ENCODE results near the gene KCNG3. TPM values are rescaled to one million over a fixed set of nuclear protein-coding genes. Genes with fewer than 3 reads are reported as not detected.

The KCNG3 gene
- total RNA-seq, 1 donor from 2014 or later = not detected

DNA sequence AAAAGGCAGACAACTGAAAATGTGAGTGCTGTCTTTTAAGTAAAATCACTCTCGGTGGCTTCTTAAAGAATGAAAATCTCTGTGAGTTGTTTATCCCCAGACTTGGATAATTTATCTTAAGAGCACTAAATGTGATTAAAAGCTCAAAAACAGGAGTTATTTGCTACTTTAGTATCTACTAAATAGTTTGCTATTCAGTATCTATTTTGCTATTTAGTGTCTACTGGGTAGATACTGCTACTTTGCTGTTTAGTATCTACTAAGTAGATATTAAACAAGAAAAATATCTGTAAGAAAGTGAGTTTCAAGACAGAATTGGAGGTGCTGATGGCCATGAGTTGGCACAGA, 1.4 kb upstream of the KCNG3 start:
- no peak for DNase-seq (ENCODE audit: low read depth, low spot score)
- Mint-ChIP-seq H3K27me3 (ENCODE audit: low read depth) (peaks cover 53% of the 10 kb centered on the region), H3K27ac (ENCODE audit: unreplicated experiment) (no peak overlapping the region), H3K4me1 (peaks cover 8% of the 10 kb centered on the region), H3K4me3 (peak overlapping the region; percentile 91), H3K36me3 (ENCODE audit: low read depth) (no peaks in the 10 kb centered on the region), H3K9me3 (no peaks in the 10 kb centered on the region)
- TF ChIP-seq, protein P1, sequence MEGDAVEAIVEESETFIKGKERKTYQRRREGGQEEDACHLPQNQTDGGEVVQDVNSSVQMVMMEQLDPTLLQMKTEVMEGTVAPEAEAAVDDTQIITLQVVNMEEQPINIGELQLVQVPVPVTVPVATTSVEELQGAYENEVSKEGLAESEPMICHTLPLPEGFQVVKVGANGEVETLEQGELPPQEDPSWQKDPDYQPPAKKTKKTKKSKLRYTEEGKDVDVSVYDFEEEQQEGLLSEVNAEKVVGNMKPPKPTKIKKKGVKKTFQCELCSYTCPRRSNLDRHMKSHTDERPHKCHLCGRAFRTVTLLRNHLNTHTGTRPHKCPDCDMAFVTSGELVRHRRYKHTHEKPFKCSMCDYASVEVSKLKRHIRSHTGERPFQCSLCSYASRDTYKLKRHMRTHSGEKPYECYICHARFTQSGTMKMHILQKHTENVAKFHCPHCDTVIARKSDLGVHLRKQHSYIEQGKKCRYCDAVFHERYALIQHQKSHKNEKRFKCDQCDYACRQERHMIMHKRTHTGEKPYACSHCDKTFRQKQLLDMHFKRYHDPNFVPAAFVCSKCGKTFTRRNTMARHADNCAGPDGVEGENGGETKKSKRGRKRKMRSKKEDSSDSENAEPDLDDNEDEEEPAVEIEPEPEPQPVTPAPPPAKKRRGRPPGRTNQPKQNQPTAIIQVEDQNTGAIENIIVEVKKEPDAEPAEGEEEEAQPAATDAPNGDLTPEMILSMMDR (conservative IDR thresholded peaks at IDR 0.05) = no peak

DNA sequence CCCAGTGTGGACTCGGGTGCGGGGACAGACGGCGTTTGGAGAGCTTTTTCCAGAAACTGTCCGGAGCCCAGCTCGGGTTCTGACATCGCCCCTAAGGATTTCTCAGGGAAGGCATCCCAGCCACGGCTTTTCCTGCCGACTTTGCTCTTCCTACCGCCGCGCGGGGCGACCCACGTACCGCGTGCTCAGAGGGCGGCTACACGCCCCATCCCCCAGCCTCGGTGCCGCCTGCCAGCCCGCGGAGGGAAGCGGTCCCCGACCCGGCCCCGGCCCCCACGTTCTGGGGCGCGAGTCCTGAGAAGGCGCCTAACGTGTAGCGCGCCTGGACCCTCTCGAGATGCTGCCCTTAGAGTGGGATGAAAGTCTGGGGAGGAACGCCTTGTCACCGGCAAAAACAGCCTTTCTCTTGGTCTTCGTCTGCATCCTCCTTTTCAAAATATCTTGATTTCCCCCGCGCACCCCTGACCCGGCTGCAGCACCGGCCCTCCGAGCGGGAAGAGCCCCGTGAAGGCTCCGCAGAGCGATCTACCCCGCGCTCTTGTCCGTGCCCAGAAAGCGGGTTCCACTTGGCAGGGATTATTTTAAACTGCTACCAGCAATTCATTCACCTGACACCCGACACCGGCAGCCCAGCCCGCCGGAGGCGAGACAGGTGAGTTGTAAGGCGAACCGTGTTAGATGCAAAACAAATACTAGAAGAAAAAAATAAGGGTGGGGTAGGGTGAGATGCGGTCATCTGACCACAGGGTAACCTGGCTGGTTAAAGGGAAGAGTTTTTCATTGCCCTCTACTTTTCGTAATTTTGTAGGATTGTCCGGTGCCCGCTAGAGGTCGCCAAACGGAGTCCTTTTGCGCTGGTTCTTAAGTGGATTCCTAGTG, 812 bp upstream of the KCNG3 start:
- Mint-ChIP-seq H3K4me3 (peak overlapping the region; percentile 91), H3K36me3 (ENCODE audit: low read depth) (no peaks in the 10 kb centered on the region), H3K27ac (ENCODE audit: unreplicated experiment) (no peak overlapping the region), H3K9me3 (no peaks in the 10 kb centered on the region), H3K4me1 (peaks cover 8% of the 10 kb centered on the region), H3K27me3 (ENCODE audit: low read depth) (peaks cover 58% of the 10 kb centered on the region)
- TF ChIP-seq, protein P1 (conservative IDR thresholded peaks at IDR 0.05) = peak; percentile 97
- peak; percentile 77 for DNase-seq (ENCODE audit: low read depth, low spot score)

DNA sequence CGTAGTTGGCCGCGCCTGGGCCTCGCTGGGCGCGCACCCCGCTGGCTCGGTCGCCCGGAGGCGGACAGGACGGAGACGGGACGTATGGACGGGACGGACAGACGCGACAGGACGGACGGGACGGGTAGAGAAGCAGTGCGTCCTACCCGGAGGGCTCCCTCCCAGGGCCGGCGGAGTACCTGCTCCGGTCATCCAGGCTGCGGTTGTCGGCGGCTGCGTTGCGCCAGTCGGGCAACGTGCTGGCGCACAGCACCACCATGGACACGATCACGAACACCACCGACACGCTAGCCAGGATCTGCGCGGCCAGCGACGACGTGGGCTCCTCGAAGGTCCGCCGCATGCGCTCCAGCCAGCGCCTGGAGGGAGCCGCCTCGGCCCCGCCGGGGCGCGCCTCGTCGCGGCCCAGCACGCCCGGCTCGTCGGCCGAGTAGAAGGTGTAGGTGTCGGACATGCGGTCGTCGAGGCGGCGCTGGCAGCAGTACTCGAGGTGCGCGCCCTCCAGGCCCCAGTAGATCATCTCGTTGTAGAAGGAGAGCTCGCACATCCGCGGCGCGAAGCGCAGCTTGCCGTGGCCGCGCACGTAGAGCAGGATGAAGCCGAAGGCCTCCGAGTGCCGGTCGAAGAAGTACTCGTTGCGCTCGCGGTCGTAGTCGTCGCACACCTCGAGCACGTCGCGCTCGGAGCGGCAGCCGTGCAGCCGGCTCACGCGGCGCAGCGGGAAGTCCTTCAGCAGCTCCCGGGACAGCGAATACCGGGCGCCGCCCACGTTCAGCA, 903 bp downstream of the KCNG3 start:
- Mint-ChIP-seq H3K27ac (ENCODE audit: unreplicated experiment) (no peak overlapping the region), H3K36me3 (ENCODE audit: low read depth) (no peaks in the 10 kb centered on the region), H3K9me3 (no peaks in the 10 kb centered on the region), H3K4me3 (peak overlapping the region; percentile 49), H3K27me3 (ENCODE audit: low read depth) (peaks cover 65% of the 10 kb centered on the region), H3K4me1 (peaks cover 8% of the 10 kb centered on the region)
- peak; percentile 11 for DNase-seq (ENCODE audit: low read depth, low spot score)
- TF ChIP-seq, protein P1 (conservative IDR thresholded peaks at IDR 0.05) = no peak

DNA sequence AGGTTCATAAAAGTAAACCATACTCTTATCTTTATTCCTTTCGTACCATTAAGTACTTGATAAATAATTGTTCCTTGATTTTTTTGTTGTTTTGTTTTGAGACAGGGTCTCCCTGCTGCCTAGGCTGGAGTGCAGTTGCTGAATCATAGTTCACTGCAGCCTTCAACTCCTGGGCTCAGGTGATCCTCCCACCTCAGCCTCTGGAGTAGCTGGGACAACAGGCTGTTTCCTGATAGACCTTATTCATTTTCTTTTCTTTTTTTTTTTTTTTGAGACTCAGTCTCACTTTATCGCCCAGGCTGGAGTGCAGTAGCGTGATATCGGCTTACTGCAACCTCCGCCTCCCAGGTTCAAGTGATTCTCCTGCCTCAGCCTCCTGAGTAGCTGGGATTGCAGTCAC, 5.5 kb downstream of the KCNG3 start:
- DNase-seq (ENCODE audit: low read depth, low spot score) = no peak
- H3K9me3 Mint-ChIP-seq = no peaks in the 10 kb centered on the region
- H3K36me3 Mint-ChIP-seq (ENCODE audit: low read depth) = no peaks in the 10 kb centered on the region
- peaks cover 50% of the 10 kb centered on the region for H3K27me3 Mint-ChIP-seq (ENCODE audit: low read depth)
- H3K4me1 Mint-ChIP-seq = no peaks in the 10 kb centered on the region
- TF ChIP-seq, protein P1 (conservative IDR thresholded peaks at IDR 0.05) = no peak
- no peak overlapping the region for H3K27ac Mint-ChIP-seq (ENCODE audit: unreplicated experiment)
- no peak overlapping the region for H3K4me3 Mint-ChIP-seq

DNA sequence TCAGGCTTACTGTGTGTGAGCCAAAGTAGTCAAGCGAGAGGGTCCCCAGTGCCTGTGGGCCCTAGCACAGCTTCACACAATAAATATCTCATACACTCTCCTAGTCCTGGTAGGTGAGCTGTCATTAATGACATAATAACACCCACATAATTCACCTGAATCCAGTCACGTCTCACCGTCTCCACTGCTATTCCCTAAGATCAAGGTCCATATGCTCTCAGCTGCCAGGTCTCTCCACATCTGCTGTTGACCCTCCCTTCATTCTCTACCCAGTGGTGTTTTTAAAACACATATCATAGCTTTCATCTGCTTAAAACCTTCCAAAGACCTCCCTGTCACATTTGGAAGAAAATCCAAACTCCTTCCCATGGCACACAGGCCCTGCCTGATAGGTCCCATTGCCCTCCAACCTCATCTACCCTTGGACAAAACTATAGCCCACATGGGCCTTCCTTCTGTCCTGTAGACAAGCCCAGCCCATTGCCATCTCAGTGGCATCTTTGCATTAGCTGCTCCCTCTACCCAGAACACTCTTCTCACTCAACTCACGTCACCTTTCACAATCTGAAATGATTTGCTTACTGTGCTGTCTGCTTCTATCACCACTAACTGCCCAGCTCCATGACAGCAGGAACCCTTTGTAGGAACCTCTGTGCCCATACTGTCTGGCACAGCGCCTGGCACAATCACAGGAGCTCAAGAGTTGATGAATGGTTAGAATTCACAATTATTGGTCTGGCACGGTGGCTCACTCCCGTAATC, 7.5 kb downstream of the KCNG3 start:
- TF ChIP-seq, protein P1 (conservative IDR thresholded peaks at IDR 0.05) = no peak
- no peak overlapping the region for H3K4me3 Mint-ChIP-seq
- no peaks in the 10 kb centered on the region for H3K4me1 Mint-ChIP-seq
- no peaks in the 10 kb centered on the region for H3K9me3 Mint-ChIP-seq
- DNase-seq (ENCODE audit: low read depth, low spot score) = no peak
- H3K27ac Mint-ChIP-seq (ENCODE audit: unreplicated experiment) = peak overlapping the region; percentile 7
- peaks cover 30% of the 10 kb centered on the region for H3K27me3 Mint-ChIP-seq (ENCODE audit: low read depth)
- no peaks in the 10 kb centered on the region for H3K36me3 Mint-ChIP-seq (ENCODE audit: low read depth)
